Jurkat, Clone E6-1 (cell line): ENCODE results near the gene TLCD5.

ENCODE experiments used
- DNase-seq: peaks from one replicate; pipeline ENCODE4 v3.0.0-alpha.2; 2011; ENCODE audit warnings: low read depth, low spot score
- H3K4me3 ChIP-seq: 2 replicates; pipeline ENCODE4 v1.5.1; 2011; ENCODE audit warnings: mild to moderate bottlenecking, low read length, control low read depth, moderate library complexity

Gene TLCD5

DNA sequence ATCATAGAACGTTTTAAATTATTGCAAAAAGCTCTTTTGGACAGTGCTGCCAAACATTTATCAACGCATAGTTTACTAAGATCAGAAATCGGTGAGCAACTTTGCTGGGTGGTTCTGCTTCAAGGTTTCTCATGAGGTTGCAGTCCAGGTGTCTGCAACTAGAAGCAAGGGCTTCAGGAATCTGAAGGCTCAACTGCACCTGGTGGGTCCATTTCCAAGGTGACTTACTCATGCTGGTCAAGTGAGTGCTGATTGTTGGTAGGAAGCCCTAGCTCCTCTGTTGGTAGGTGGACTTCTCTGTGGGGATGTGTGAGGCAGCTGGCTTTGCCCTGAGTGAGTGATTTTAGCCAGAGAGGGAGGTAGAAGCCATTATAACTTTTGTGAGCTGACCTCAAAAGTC lies 33.6 kb downstream of the TLCD5 start:
- no peak overlapping the region for H3K4me3 ChIP-seq
- no peak for DNase-seq

DNA sequence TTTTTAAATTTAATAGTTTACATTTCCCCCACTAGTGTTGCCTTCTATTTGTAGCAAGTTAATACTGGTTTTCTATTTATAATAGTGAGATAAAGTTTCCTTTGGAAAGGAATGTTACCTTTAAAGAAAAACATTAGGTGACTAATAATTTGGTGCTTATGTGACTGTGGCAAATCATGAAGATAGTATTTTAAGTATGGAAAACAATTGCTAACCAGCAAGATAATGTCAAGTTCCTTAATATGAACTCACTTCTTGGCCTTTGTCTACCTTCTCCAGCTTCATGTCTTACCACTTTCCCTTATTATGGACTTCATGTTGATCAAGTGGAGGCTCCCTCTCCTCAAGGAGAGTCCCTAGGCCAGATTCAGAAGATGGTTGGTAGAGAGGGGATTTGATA lies 38.3 kb downstream of the TLCD5 start:
- no peak for DNase-seq
- no peak overlapping the region for H3K4me3 ChIP-seq

DNA sequence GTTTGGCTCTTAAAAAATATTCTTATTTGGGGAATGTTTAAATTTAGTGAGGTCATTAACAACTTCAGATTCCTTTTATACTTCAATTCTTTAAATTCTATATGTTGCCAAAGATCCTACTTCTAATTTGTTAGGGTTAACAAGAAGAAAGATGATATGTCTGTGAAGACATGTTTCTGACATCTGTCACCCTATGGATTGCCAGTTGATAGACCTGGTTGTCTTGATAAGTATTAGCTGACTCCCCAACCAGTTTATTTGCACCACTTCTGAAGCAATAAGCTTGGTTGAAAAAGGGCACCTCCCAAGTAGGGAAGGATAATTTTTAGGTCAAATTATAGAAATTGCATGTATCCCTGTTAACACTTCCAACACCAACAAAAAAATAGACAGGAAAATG lies 40.4 kb downstream of the TLCD5 start:
- no peak for DNase-seq
- H3K4me3 ChIP-seq: no peak overlapping the region

DNA sequence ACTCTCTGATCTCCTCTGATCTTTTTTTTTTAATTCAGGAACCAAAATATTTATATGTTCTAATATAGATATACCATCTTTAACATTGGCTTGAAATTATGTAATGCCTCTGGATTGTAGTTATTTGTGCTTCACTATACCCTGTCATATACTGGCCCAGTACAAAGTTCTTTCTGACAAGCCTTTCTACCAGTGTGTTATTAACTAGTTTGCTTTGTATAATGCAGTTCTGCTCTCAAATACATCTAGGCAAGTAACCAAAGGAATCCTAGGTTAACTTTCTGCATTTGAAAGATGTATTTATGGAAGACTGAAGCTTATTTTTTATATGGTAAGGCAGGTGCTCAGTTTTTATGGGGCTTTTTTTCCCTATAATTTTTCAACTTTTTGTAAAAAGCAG lies 47.2 kb downstream of the TLCD5 start:
- no peak for DNase-seq
- no peak overlapping the region for H3K4me3 ChIP-seq

DNA sequence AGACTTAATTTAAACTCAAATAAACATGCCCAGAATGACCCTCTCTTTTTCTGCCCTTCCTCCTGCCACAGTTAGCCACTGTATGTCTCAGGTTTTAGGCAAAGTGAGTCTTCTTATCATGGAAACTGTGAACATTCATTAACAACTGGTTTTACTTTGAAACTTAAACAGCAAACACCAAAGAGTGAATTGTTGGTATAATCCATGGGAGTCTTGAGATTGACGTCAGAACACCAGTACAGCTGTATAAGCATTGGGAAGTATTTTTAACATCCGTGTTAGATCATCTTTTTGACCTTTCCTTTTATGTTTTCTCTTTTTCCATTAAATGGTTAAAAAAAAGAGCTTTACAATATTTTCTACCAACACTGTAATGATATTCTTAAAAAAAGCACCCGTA lies 50.0 kb downstream of the TLCD5 start:
- no peak overlapping the region for H3K4me3 ChIP-seq
- no peak for DNase-seq

DNA sequence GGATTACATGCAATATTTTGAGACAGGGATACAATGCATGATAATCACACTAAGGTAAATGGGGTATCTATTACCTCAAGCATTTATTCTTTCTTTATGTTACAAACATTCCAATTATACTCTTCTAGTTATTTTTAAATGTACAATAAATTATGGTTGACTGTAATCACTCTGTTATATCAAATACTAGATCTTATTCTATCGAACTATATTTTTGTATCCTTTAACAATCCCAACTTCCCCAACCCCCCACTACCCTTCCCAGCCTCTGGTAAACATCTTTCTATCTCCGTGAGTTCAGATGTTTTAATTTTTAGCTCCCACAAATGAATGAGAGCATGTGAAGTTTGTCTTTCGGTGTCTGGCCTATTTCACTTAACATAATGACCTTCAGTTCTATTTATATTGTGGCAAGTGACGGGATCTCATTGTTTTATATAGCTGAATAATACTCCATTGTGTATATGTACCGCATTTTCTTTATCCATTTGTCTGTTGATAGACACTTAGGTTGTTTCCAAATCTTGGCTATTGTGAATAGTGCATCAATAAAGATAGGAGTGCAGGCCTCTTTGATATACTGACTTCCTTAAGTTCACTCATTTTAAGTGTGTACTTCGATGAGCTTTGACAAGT lies 51.6 kb downstream of the TLCD5 start:
- no peak overlapping the region for H3K4me3 ChIP-seq

DNA sequence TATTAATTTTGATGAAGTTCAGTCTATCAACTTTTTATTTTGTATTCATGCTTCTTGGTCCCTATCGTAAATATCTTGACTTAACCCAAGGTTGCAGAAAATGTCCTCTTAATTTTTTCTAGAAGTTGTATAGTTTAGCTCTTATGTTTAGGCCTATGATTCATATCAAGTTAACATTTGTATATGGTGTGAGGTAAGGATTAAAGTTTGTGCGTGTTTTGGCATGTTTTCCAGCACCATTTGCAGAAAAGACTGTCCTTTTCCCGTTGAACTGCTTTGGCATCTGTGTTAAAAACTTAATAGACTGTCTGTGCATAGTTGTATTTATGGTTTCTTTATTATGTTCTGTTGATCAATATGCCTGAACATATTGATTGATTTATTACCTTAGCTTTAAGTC lies 53.4 kb downstream of the TLCD5 start:
- H3K4me3 ChIP-seq: no peak overlapping the region
- no peak for DNase-seq

More for the DNA sequence above, 51.6 kb downstream of the TLCD5 start:
- no peak for DNase-seq

DNA sequence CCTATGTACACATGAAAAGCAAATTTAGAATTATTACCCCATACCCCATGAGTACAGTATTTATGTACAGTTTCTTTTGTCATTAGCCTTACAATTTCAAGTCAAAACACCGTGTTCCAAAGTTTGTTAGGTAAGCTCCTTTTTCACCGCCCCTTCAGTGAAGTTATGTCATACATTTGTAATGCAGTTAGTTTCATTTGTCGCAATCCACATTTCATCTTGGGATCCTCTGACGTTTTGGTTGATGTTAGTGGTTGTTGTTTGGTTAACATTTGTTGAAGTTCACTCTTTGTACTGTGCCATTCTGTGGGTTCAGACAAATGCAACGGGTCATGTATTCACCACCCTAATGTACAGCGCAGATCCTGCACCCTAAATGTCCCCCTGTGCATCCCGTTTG lies 56.3 kb downstream of the TLCD5 start:
- DNase-seq: no peak
- H3K4me3 ChIP-seq: no peak overlapping the region
